ENCODE measurements around the gene PLCL2.

The PLCL2 gene

DNA sequence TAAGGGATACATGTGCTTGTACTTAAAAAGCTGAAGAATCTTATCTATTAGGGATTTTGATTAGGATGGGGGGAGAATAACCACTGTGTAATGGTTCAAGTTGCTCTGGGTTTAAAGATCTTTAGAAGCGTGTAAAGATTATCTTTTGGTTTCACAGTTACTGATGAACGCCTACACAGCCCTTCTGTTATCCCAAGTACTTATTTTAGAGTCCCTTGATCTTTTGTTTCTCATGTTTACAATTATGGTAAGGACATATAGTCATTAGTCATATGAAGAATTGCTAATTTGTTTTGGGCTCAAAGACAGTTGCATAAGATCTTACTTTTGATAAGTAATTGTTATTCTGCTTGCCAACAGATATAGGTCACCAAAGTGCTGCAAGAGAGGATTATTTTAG lies 160.1 kb downstream of the PLCL2 start:
- no peak for DNase-seq (ENCODE audit: low read depth in 2 of 2)

DNA sequence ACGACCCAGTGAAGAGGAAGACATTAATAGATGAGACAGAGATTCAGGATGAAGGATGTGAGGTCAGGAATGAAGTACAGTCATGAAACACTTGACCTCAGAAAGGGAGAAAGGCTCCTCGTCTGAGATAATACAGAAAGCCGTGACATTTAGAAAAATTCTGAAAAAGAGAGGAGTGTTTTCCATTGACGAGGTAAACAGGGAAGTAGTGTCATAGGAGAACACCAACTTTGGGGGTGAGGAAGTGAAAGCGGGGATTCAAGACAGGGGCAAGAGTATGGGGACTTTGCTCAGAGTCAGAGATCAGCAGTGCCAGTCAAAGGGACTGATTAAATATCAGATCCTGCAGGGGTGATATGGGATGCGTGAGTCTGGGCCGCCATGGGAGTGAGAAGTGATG lies 160.9 kb downstream of the PLCL2 start:
- no peak for DNase-seq (ENCODE audit: low read depth in 2 of 2)

- DNase-seq (ENCODE audit: low read depth in 2 of 2): no peak
Measured at GRCh38 chr3:17046623-17047022, 161.9 kb downstream of the PLCL2 start.

- no peak for DNase-seq (ENCODE audit: low read depth in 2 of 2)
Measured at GRCh38 chr3:17047162-17047561, 162.4 kb downstream of the PLCL2 start.

DNA sequence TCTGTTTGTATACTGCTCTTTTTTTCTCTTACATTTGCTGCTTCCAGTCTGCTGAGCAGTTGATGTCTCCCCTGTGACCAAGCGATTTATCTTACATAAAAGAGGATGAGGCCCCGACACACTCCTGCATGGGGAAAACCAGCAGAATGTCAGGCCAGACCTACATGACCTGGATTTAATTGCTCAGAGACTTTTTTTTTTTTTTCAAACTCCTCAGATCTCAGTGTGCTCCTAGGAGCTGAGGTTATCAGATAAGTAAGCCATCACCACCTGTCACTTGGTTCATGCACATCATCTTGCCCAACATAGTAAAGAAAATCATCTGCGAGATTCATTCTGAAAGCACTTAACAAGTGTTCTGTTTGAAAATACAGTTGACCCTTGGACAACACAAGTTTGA lies 163.1 kb downstream of the PLCL2 start:
- no peak for DNase-seq (ENCODE audit: low read depth in 2 of 2)

DNA sequence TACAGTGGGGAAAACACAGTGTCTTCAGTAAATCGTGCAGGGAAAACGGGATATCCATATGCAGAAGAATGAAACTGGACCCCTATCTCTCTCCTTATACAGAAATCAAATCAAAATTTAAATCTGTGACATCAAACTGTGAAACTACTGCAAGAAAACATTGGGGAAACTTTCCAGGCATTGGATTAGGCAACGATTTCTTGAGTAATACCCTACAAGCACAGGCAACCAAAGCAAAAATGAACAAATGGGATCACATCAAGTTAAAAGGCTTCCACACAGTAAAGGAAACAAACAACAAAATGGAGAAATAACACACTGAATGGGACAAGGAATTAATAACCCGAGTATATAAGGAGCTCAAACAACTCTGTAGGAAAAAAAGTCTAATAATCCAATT lies 165.3 kb downstream of the PLCL2 start:
- no peak for DNase-seq (ENCODE audit: low read depth in 2 of 2)

- no peak for DNase-seq (ENCODE audit: low read depth in 2 of 2)
Measured at GRCh38 chr3:17050506-17050905, 165.8 kb downstream of the PLCL2 start.

DNA sequence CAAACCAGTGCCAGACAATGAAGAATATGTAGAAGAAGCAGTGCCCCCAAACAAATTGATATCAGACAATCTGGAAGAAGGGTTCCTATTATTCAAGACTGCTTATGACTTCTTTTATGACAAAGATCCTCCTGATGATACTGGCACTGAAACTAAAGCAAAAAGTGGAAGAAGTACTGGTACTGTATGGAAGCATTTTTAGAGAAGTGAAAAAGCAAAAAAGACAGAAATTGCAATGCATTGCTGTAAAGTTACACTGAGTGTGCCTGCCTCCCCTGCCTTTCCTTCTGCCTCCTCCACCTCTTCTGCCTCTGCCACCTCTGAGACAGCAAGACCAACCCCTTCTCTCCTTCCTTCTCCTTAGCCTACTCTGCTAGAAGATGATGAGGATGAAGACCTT lies 167.6 kb downstream of the PLCL2 start:
- DNase-seq (ENCODE audit: low read depth in 2 of 2): no peak

DNA sequence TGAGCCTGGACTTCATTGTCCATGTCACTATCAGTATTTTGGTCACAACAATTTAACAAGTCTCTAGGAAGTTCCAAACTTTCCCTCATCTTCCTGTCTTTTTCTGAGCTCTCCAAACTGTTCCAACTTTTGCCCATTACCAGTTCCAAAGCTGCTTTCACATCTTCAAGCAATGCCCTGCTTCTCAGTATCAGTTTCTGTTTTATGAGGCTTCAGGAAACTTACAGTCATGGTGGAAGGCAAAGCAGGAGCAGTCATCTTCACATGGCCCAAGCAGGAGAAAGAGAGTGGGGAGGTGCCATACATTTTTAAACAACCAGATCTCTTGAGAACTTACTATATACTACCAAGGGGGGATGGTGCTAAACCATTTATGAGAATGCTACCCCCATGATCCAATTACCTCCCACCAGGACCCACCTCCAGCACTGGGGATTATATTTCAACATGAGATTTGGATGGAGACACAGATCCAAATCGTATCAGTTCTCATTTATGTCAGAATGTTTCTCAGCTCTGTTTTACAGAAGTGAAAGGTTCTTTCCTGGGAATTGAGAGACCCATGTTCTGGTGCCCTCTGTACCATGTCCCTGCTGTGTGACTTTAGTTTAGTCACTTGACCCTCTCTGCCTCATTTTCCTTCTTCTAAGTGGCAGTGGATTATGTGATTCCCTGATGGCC lies 169.7 kb downstream of the PLCL2 start:
- DNase-seq (ENCODE audit: low read depth in 2 of 2): no peak

- no peak for DNase-seq (ENCODE audit: low read depth in 2 of 2)
Measured at GRCh38 chr3:17054982-17055343, 170.2 kb downstream of the PLCL2 start.

- DNase-seq (ENCODE audit: low read depth in 2 of 2): no peak
Measured at GRCh38 chr3:17055374-17056276, 170.9 kb downstream of the PLCL2 start.

DNA sequence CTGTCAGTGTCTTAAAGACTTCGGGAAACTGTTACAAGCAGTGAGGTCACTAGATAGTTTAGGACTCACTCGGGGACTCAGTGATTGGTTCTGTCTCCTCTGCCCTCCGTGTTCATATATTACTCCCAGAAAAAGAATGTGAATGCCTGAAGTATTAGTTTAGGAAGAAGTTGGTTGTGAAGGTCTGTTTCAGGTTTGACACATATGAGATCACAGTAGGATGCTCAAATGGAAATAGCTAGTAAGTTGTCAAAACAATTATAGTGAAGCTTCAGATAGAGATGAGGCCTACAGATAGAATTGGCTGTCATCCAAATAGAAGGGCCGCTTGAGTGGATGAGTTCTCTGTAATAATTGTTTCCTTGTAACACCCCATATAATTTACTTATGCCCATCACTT lies 172.6 kb downstream of the PLCL2 start:
- DNase-seq (ENCODE audit: low read depth in 2 of 2): no peak

DNA sequence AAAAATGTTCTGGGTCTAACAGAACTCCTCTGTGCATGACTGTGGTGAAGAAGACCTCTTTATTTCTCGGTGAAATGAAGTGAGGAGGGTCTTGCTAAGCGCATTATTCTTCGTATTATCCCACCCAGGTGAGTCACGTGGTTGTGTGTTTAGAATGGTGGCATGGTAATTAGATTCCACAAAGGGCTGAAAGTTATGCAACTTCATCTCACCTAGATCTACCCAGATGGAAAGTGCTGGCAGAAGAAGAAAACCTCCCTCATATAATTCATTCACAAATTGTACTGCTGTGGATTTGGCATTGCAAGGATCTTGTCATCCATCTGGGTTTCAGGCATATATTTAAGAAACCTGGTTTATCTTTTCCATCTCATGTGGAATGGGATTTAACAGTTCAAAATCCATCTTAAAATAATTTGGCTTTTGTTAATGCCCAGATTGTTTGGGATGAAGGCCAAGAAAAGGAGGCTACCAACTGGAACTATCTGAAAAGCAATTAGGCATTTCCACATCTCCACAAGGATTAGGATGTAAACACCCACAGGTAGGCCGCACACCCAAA lies 175.3 kb downstream of the PLCL2 start:
- no peak for DNase-seq (ENCODE audit: low read depth in 2 of 2)

- no peak for DNase-seq (ENCODE audit: low read depth in 2 of 2)
Measured at GRCh38 chr3:17061005-17061404, 176.2 kb downstream of the PLCL2 start.

GRCh38 chr3:17062736-17063135 lies 178.0 kb downstream of the PLCL2 start:
- no peak for DNase-seq (ENCODE audit: low read depth in 2 of 2)

- no peak for DNase-seq (ENCODE audit: low read depth in 2 of 2)
Measured at GRCh38 chr3:17063596-17063995, 178.8 kb downstream of the PLCL2 start.

DNA sequence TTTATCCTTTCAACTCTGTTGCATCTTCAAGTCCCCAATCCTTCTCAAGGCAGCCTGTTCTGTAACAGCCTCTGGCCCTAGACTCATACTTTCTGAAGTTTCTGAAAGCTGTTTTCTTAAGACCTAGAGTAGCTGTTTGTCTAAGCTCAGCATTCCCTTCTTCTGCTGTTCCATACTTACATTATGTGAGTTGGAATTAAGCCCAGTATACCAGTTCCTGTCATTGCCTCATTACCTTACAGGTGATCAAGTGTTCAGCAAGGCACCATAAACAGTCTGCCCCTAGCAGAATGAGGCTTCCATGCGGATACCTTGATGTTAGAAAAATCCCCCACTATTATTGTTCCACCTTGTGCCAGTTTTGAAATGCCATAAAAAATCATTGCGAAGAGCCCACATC lies 180.6 kb downstream of the PLCL2 start:
- no peak for DNase-seq (ENCODE audit: low read depth in 2 of 2)

GRCh38 chr3:17065881-17066280 lies 181.1 kb downstream of the PLCL2 start:
- no peak for DNase-seq (ENCODE audit: low read depth in 2 of 2)

- no peak for DNase-seq (ENCODE audit: low read depth in 2 of 2)
Measured at GRCh38 chr3:17069754-17070153, 185.0 kb downstream of the PLCL2 start.

DNA sequence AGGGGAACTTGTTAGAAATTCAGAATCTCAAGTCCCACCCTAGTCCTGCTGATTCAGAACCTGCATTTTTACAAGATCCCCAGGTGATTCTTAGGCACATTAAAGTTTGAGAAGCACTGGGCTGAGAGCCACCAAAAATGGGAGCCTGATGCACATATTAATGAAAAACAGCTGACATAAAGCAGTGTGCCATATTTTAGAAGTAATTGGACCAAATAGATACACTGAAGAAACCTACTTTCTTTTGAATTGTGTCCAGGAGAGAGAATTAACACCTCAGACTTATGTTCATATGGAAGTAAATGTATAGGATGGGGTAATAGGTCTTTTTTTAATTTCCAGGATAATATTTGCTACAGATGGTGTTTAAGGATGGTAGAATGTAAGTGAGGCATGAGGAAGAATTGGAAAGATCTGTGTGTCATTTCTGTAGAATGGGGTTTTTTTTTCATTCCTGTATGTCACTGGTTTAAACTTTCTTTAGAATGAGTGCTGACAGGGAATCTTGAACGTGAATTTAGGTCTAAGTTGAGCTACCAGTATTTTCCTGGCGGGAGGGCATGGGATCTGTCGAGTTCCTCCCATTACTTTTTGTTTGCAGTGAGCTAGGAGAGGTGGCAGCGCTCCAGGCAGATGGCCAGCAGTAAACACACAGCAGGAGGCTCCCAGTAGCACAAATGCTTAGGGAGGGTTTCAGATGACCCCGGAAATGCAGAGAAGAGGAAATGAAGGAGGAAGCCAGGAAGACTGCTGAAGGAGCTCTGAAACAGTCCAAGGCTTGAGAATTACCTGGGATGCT lies 185.6 kb downstream of the PLCL2 start:
- DNase-seq (ENCODE audit: low read depth in 2 of 2): no peak

DNA sequence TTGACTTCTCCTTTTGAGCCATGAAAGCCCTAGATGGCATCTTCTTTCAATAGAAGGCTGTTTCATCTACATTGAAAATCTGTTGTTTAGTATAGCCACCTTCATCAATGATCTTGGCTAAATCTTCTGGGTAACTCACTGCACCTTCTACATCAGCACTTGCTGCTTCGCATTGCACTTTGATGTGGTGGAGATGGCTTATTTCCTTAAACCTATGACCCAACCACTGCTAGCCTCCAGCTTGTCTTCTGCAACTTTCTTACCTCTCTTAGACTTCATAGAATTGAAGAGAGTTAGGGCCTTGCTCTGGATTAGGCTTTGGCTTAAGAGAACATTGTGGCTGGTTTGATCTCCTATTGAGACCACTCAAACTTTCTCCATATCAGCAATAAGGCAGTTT lies 189.8 kb downstream of the PLCL2 start:
- DNase-seq (ENCODE audit: low read depth in 2 of 2): no peak

- no peak for DNase-seq (ENCODE audit: low read depth in 2 of 2)
Measured at GRCh38 chr3:17075358-17075757, 190.6 kb downstream of the PLCL2 start.
